ENCODE results near the gene SSTR3. TPM values are rescaled to one million over a fixed set of nuclear protein-coding genes. Genes with fewer than 3 reads are reported as not detected.

Gene SSTR3
- total RNA-seq, 2 experiments from 2014 or later: 10.1 to 11.3 TPM

Other genes with a start within 250 kb of the SSTR3 start
- gene TST, start 193.0 kb downstream of the SSTR3 start, total RNA-seq: 1 to 10 TPM; 3.7 to 6.1 TPM
- 10 to 100 TPM; 23.1 to 23.4 TPM for gene MPST, start 192.7 kb downstream of the SSTR3 start, total RNA-seq
- gene KCTD17, start 160.7 kb downstream of the SSTR3 start, total RNA-seq: 10 to 100 TPM; 28.1 to 34.7 TPM
- gene TMPRSS6, start 102.8 kb downstream of the SSTR3 start, total RNA-seq: 1 to 10 TPM; 1.8 to 2.2 TPM
- 100 to 1,000 TPM; 223 to 232 TPM for gene IL2RB, start 62.6 kb downstream of the SSTR3 start, total RNA-seq
- 10 to 100 TPM; 15.2 to 15.7 TPM for gene C1QTNF6, start 24.2 kb downstream of the SSTR3 start, total RNA-seq
- 1,000 to 10,000 TPM in 1 of 2 experiments, 100 to 1,000 TPM in 1; 963 to 1,011 TPM for gene RAC2, start 31.8 kb upstream of the SSTR3 start, total RNA-seq
- 100 to 1,000 TPM; 149 to 157 TPM for gene CYTH4, start 70.0 kb upstream of the SSTR3 start, total RNA-seq
- under 1 TPM; 0.26 to 0.47 TPM for gene ELFN2, start 215.0 kb upstream of the SSTR3 start, total RNA-seq